Mesothelial cell of epicardium (in vitro differentiated cells): ENCODE measurements around the gene TBC1D20. TPM values are rescaled to one million over a fixed set of nuclear protein-coding genes. Genes with fewer than 3 reads are reported as not detected.

Experiments used
- DNase-seq, 2 experiments: peaks; one replicate each; pipeline ENCODE4 v3.0.0; 2021; ENCODE audit warnings: low spot score in 2 of 2; ENCODE audit not compliant: unreplicated experiment in 2 of 2
- H3K27ac Mint-ChIP-seq: 2 replicates; pipeline ENCODE4 v1.8.0; 2021; ENCODE audit warnings: mixed read lengths
- H3K27me3 Mint-ChIP-seq: 2 replicates; pipeline ENCODE4 v1.8.0; 2021; ENCODE audit warnings: low read depth, mixed read lengths
- H3K36me3 Mint-ChIP-seq: 2 replicates; pipeline ENCODE4 v1.8.0; 2021; ENCODE audit warnings: mixed read lengths
- H3K4me1 Mint-ChIP-seq: 2 replicates; pipeline ENCODE4 v1.8.0; 2021; ENCODE audit warnings: mixed read lengths
- H3K4me3 Mint-ChIP-seq: 2 replicates; pipeline ENCODE4 v1.8.0; 2021; ENCODE audit warnings: mild to moderate bottlenecking, moderate library complexity, mixed read lengths
- H3K9me3 Mint-ChIP-seq: 2 replicates; pipeline ENCODE4 v1.8.0; 2021; ENCODE audit warnings: mixed read lengths
- total RNA-seq: library from RNA; stranded (reverse); gene quantifications from 3 replicates; pipeline ENCODE4 v1.2.1, GENCODE V29; 2021
- TF ChIP-seq, protein P1 (sequence below): fragments of 200-600 bp; sonication (generic); IDR thresholded peaks from one replicate; pipeline ENCODE4 v1.5.0; 2021; ENCODE audit warnings: antibody characterized with exemption; ENCODE audit not compliant: unreplicated experiment

Gene TBC1D20
- total RNA-seq, 1 donor from 2014 or later = 34.4 TPM

DNA sequence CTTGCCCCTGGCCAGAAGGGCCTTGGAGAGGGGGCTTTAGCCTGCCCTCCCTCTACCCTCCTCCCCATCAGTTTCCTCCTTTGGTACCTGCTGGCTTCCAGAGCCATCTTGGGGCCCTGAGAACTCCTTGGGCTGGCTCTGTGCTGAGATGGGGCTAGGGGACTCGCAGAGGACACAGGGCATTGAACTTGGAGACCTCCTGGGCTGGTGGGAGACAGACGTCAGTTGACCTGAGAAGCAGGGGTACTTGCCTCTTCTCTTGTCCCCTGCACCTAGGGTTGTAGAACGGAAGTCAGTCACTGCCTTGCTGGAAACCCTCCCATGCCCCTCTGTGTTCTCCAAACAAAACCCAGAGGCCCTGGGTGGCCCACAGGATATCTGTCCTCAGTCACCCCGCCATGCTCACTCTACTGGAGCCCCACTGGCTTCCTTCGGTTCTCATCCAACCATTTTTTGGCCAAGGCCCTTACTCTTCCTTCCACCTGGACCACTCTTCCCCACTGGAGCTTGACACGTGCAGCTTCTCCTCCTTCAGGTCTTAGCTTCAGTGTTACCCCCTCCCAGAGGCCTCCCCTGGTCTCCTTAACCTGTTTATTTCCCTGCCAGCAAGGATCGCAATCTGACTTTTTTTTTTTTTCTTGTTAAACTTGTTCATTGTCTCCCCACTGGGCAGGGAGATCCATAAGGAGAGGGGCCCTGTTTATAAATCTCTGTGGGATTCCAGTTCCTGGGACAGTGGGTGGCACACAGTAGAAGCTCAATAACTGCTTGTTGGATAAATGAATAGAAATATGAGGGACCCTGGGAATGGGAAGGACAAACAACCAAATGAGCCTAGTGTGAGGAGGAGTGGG lies 53.3 kb downstream of the TBC1D20 start:
- Mint-ChIP-seq H3K36me3 (peaks cover 32% of the 10 kb centered on the region), H3K4me3 (peak overlapping the region; percentile 83), H3K4me1 (peaks cover 24% of the 10 kb centered on the region), H3K9me3 (peaks cover 18% of the 10 kb centered on the region), H3K27me3 (no peaks in the 10 kb centered on the region), H3K27ac (peak overlapping the region; percentile 94)
- no peak for DNase-seq
- TF ChIP-seq, protein P1, sequence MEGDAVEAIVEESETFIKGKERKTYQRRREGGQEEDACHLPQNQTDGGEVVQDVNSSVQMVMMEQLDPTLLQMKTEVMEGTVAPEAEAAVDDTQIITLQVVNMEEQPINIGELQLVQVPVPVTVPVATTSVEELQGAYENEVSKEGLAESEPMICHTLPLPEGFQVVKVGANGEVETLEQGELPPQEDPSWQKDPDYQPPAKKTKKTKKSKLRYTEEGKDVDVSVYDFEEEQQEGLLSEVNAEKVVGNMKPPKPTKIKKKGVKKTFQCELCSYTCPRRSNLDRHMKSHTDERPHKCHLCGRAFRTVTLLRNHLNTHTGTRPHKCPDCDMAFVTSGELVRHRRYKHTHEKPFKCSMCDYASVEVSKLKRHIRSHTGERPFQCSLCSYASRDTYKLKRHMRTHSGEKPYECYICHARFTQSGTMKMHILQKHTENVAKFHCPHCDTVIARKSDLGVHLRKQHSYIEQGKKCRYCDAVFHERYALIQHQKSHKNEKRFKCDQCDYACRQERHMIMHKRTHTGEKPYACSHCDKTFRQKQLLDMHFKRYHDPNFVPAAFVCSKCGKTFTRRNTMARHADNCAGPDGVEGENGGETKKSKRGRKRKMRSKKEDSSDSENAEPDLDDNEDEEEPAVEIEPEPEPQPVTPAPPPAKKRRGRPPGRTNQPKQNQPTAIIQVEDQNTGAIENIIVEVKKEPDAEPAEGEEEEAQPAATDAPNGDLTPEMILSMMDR = no peak

DNA sequence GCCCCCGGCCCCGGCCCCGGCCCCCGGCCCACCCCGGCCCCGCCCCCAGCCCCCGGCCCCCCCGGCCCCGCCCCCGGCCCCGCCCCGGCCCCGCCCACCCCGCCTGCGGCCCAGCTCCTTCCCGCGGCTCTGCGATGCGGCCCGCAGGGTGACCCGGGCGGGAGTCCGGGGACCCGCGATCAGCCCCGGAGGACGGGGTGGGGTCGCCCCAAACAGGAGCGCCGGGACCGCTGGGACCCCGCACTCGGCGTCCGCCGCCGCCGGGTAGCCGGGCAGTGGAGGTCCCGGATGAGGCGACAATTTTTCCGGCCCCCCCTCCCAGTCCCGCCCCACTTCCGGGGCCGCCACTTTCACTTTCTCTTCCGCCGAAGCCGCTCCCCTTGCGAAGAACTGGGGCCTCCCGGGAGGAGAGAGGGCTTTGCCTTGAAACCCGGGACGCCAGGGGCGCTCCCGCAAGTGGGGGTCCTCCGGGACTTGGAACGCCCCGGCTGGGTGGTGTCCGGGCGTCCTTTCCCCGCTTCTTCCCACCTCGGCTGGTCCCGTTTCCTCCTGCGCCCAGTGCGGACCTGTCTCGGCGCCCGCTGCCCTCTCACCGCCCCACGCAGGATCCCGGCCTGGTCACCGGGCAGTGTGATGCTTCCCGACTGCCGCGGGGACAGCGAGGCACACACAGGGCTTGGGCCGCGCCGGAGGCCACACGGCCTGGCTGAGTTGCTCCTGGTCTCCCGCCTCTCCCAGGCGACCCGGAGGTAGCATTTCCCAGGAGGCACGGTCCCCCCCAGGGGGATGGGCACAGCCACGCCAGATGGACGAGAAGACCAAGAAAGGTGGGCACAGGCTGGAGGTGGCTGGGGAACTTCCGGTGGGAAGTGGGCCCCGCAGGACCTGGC lies 54.1 kb downstream of the TBC1D20 start, which contains the start of gene RBCK1:
TSS of gene RBCK1 (plus strand) at position 347 of the 890 bp plus-strand sequence. CDS start at position 806, 459 bp downstream.
- Mint-ChIP-seq H3K27ac (peak within 1 kb of the TSS; percentile 94), H3K27me3 (no peaks in the 10 kb centered on the region), H3K4me1 (peaks cover 24% of the 10 kb centered on the region), H3K4me3 (peak within 1 kb of the TSS; percentile 83), H3K36me3 (peaks cover 27% of the 10 kb centered on the region), H3K9me3 (peaks cover 25% of the 10 kb centered on the region)
- TF ChIP-seq, protein P1 = no peak
- peak; percentile 77 to 89 for DNase-seq

DNA sequence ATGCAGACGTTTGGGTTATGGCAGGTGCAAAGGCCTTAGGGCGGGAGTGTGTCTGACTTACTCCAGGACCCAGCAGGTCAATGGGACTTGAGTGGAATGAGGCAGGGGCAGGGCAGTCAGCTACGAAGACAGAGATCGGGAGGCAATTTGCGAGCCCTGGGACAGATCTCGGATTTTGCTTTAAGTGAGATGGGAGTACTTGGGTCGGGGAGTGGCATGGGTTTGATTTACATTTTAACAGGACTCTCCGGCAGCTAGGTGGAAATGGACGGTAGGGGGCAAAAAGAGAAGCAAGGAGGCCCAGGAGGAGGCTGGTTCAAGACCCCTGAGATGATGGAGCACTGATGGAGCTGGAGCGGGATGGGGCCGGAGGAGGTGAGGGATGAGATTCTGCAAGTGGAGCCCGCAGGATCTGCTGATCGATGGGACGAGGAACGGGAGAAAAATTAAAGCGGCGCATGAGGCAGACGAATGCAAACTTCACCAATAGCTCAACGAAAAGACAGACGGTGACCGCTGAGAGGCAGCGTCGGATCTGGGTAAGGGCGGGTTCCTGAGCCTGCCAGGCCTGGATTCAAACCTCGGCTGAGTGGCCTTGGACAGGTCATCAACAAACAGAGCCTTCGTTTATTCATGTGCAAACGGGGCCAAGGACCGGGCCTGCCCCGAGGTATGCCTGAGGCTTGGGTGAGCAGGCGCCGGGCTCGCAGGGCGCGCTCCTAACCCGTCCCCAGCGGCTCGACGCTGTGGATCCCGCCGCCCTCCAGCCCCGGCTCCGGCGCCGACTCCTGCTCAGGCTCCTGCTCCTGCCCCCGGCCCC lies 55.0 kb downstream of the TBC1D20 start:
- peak overlapping the region; percentile 80 for H3K4me3 Mint-ChIP-seq
- peak overlapping the region; percentile 89 for H3K27ac Mint-ChIP-seq
- H3K27me3 Mint-ChIP-seq = no peaks in the 10 kb centered on the region
- DNase-seq = peak; percentile 68 to 78
- peaks cover 17% of the 10 kb centered on the region for H3K9me3 Mint-ChIP-seq
- H3K36me3 Mint-ChIP-seq = peaks cover 20% of the 10 kb centered on the region
- peaks cover 24% of the 10 kb centered on the region for H3K4me1 Mint-ChIP-seq
- TF ChIP-seq, protein P1 = no peak

DNA sequence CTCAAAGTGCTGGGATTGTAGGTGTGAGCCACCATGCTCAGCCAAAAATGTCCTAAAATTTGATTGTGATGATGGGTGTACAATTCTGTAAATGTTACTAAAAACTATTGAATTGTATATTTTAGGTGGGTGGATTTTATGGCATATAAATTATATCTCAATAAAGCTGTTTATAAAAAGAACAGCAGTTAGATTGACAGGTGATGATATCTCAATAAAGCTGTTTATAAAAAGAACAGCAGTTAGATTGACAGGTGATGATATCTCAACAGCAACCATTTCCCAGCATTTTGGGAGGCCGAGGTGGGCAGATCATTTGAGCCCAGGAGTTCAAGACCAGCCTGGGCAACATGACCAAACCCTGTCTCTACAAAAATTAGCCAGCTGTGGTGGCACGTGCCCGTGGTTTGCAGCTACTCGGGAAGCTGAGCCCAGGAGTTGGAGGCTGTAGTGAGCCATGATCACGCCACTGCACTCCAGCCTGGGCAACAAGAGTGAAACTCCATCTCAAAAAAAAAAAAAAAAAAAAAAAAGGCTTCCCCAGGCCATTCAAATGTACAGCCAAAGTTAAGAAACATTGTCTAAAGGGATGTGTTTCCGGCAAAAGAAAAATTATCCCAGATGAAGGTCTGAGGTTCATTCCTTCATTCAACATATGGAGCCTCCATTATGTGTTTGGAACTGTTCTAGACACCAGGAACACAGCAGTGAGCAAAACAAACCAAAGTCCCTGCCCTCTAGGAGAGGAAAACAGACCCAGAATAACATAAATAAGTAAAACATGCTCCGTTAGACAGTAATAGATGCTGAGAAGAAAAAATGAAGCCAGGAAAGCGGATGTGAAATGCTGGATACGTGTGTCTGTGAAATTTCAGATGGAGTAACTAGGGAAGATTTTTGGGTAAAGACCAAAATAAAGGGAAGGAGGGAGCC lies 55.9 kb downstream of the TBC1D20 start:
- H3K9me3 Mint-ChIP-seq = peaks cover 12% of the 10 kb centered on the region
- peak overlapping the region; percentile 89 for H3K27ac Mint-ChIP-seq
- H3K27me3 Mint-ChIP-seq = no peaks in the 10 kb centered on the region
- TF ChIP-seq, protein P1 = no peak
- H3K4me1 Mint-ChIP-seq = peaks cover 24% of the 10 kb centered on the region
- H3K4me3 Mint-ChIP-seq = peak overlapping the region; percentile 80
- H3K36me3 Mint-ChIP-seq = peaks cover 13% of the 10 kb centered on the region
- DNase-seq = no peak
